Measurements from ENCODE around the gene HS1BP3.

Gene HS1BP3

DNA sequence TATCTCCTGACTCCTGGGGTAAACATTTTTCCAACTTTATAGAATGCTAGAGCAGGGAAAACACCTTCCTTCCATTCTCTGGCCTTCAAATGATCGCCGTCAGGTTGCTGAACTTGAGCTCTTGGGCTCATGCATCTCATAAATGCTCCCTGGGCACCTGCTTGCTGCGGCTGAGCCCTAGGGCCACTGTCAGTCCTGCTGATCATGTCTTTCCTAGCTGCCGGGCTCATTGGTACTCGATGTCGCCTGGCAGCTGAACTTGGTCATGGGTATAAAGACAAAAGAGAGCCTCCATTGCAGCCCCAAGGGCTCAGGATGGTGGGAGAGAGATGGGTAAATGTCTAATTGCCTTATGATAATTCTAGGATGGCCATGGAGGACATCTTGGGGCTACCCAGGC is 80.6 kb downstream of the HS1BP3 start:
- DNase-seq (ENCODE audit: low read depth) = no peak

DNA sequence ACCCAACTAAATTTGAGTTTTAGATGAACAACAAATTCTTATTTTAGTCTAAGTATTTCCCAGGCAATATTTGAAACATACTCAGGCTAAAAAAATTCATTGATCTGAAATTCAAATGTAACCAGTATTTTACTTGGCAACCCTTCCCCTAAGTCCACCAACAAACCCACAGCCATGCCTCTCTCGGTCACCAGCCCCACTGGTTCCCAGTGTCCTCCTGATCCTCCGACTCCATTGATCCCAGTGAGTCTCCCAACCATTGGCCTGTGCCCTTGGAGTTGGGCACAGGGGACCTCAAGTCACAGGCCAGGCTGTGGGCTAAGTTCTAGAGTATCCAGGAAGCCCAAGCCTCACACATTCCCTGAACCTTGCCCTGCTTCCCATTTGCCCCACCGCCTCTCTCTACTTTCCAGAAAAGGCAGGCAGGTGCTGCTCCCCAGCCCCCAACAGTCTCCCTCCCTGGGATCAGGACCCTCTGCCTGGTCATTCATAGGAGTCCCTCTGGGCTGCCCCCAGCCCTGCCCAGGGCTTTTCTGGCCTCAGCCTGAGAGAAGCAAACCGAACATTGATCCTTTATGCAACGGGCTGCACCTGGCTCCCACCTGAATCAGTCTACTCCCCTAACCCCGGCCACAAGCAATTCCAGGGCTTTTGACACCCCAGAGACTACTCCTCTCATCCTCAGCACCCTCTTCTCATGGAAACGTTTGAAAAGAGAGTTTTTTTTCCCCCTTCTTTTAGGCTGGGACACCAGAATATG is 81.3 kb downstream of the HS1BP3 start:
- DNase-seq (ENCODE audit: low read depth) = no peak

GRCh38 chr2:20568501-20569463 is 82.1 kb downstream of the HS1BP3 start:
- no peak for DNase-seq (ENCODE audit: low read depth)

GRCh38 chr2:20567926-20568179 is 83.0 kb downstream of the HS1BP3 start:
- no peak for DNase-seq (ENCODE audit: low read depth)
